ENCODE measurements around the gene EDEM2.
"Not testable (repeated sequence)": the region's sequence is repeated elsewhere in the genome, so short reads cannot be mapped to it uniquely, and the experiment has no call there.

Gene EDEM2

GRCh38 chr20:35087791-35088190 lies 59.3 kb downstream of the EDEM2 start:
- H3K27ac ChIP-seq, result no peak overlapping the region
- TF ChIP-seq CTCF (conservative IDR thresholded peaks at IDR 0.05) (no peak), ZFX (IDR thresholded peaks at IDR 0.05) (no peak)

- H3K27ac ChIP-seq, result no peak overlapping the region; the same call in 1 of the 2 replicates
- no peak for TF ChIP-seq CTCF (conservative IDR thresholded peaks at IDR 0.05)
- TF ChIP-seq ZFX (IDR thresholded peaks at IDR 0.05), result no peak
These were observed 59.8 kb downstream of the EDEM2 start for GRCh38 chr20:35087355-35087754.

GRCh38 chr20:35085477-35086225 lies 61.5 kb downstream of the EDEM2 start:
- no peak for TF ChIP-seq ZFX (IDR thresholded peaks at IDR 0.05)
- TF ChIP-seq CTCF (conservative IDR thresholded peaks at IDR 0.05), result no peak
- peak overlapping the region; percentile 26; the same call in 1 of the 2 replicates for H3K27ac ChIP-seq

DNA sequence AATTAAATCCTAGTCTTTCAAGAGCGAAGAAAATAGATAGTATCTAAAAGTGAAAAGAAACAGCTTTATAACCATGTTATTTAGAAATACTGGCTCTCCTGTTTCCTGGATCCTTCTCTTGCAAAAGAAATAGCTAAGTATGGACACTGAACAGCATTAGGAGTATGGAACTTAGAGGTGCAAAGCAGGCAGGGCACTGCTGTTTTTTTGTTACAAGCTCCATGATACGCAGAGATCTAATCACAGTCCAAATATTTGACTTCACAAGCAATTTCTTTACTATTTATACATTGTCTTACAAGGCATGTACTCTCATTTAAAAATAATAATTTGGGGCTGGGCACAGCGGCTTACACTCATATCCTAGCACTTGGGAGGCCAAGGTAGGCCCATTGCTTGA lies 62.1 kb downstream of the EDEM2 start:
- peak overlapping the region; percentile 26; the same call in 1 of the 2 replicates for H3K27ac ChIP-seq
- TF ChIP-seq ZFX (IDR thresholded peaks at IDR 0.05) (no peak), CTCF (conservative IDR thresholded peaks at IDR 0.05) (no peak)

DNA sequence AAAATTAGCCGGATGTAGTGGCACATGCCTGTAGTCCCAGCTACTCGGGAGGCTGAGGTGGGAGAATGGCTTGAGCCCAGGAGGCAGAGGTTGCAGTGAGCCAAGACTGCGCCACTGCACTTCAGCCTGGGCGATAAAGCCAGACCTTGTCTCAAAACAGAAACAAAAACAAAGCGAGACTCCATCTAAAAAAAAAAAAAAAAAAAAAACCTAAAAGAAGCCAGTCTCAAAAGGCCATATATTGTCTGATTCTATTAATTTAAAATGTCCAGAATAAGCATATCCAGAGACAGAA lies 66.8 kb downstream of the EDEM2 start:
- not testable (repeated sequence) for H3K27ac ChIP-seq

- no peak for TF ChIP-seq ZFX (IDR thresholded peaks at IDR 0.05)
- TF ChIP-seq CTCF (conservative IDR thresholded peaks at IDR 0.05), result no peak
- H3K27ac ChIP-seq, result no peak overlapping the region
These were observed 67.4 kb downstream of the EDEM2 start for GRCh38 chr20:35079472-35080347.

GRCh38 chr20:35077872-35078271 lies 69.3 kb downstream of the EDEM2 start:
- H3K27ac ChIP-seq, result no peak overlapping the region
- TF ChIP-seq CTCF (conservative IDR thresholded peaks at IDR 0.05) (no peak), ZFX (IDR thresholded peaks at IDR 0.05) (no peak)
